ENCODE measurements around the gene COL6A2.

DNA sequence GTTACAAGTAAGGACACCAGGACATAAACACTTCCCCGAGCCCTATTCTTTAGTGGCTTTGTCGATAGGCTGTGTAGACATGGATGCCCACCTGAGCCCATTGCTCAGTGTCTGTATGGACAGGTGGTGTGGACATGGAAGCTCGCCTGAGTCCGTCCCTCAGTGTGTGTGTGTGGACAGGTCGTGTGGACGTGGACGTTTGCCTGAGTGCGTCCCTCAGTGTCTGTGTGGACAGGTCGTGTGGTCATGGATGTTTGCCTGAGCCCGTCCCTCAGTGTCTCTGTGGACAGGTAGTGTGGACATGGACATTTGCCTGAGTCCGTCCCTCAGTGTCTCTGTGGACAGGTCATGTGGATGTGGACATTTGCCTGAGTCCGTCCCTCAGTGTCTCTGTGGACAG is 38.7 kb upstream of the COL6A2 start:
- TF ChIP-seq EZH2 (IDR thresholded peaks at IDR 0.05; ENCODE audit: insufficient read depth, poor library complexity, severe bottlenecking) = no peak
- no peak for TF ChIP-seq EZH2phosphoT487 (IDR thresholded peaks at IDR 0.05; ENCODE audit: insufficient read depth, low read depth)

Measured in GM23248 (cell line).